NCI-H510A (cell line): ENCODE results near the gene HIRA.

Experiments
- DNase-seq: peaks from one replicate; lab custom pipeline; 2025; lab: John Stamatoyannopoulos, UW

The HIRA gene

DNA sequence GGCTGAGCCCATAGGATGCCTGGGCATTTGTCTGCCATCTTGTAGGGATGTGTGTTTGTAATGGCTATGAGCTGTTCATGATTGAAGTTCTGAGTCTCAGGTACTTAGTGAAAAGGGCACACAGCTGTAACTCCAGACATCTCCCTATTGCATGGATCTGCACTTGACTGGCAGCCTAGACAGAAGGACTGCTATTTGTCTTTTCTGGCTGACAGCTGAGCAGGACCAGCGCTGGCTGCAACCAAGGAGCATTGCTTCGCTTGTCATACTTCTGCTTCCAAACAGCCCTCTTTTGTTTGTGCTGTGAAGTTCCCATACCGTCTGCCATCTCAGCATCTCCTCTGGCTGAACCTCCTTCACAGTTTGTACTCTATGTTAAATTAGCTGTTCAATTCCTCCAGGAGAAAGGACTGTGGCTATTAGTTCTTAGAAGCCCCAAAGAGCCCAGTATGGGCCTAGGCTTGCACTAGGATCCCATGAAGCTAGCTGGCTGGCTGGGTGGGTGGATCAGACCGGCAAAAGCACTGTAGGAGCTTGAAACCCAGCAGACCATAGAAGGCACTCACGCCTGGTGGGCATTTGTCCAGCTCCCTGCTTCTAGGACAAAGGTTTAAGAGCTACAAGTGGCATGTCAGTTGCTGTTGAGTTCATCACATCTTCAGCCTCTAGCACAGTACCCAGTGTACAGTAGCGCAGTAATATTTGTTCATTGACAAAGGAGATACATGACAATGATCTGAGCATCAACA lies 20.4 kb downstream of the HIRA start:
- DNase-seq = no peak

DNA sequence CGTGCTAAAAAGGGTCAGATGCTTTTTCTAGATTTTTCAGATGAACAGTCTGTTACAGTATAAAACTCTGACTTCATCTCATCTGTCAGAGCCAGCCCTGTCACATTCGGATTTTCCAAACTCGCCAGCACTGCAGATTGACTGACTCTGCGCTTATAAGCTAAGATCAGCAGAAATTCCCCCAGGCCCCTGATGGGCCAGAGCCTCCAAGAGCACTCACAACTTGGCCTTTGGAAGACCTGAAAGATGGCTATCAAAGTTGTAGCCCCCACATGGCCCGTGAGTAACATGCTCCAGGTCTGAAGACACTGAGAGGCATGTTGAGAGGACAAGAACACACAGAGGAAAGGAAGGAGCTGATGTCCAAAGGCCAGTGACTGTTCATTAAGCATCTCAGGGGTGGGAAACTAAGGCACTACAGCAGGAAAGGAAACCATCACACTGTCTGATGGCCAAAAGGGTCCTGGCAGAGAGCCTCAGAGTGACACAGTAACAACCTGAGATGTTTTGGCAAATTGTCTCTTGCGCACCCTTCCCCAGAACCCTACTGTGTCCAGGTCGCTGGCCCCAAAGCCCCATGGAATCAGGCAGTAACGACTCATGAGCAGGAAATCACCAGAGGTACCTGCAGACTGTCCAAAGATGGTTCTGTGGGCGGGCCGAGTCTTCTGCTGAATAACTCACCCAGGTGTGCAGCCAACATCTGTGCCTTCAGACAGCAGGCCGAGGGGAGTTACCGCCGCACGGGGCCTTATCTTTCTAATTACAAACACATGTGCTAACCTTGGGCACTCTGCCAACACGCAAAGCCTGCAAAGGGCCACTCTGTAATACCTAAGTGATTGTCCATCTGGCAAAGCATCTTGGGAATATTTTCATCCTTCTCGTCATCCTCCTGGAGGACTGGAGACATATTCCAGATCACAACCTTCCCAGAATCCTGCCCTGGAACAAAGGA lies 23.6 kb downstream of the HIRA start:
- no peak for DNase-seq

DNA sequence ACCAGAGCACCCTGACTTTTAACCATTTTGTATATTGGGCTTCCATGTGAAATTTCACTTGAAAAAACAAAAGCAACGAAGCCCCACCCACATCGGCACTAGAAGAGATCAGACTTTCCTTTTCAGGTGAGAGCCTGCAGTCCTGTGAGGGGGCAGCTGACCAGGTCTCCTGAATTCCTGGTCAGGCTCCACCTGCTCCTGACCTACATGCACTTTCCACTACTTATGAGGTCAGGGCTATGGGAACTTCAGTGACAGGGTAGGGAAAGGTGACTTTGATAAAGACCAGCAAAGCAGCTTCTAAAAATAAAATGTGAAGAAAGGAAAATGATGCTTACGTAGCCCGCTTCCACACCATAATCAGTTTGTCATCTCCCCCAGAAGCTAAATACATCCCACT lies 24.7 kb downstream of the HIRA start:
- DNase-seq = no peak

DNA sequence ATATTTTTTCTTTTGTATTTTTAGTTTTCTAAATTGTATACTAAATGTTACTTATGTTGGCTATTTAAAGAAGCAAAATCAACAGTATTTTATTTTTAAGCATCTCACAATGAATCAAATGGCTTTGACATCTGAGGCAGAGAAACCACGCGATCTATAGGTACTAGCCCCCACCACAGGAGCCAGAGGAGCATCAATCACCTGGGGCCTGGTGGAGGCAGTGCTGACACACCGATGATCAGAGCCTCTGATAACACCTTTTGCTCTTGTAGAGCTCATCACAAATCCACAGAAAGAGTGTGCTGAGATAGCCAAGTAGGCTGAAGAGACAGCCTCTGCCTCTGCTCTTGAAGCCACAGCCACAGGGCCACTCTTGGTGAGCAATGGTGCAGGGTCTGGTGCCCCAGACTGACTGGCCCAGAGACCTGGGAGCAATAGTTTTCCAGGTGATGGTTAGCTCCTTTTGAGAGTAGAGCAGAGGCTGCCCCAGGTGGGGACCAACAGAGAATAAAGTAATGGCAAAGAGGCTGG lies 25.2 kb downstream of the HIRA start:
- no peak for DNase-seq

DNA sequence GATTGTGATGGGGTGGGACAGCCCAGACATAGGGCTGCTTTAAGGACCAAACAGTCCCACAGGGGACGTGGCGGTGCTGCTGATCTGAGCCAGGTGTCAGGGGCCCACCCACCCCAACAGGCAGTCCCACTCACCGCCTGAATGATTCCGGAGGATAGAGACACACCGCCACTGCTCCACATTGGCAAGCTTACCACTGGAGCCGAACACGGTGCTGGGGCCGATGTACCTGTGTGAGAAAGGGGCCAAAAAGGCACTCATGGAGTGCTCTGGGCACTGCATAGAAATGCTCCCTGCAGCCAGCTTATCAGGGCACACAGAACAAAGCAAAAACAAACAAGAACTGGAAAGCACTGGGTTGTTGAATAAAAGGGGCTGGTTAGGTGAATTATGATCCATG lies 25.9 kb downstream of the HIRA start:
- no peak for DNase-seq

DNA sequence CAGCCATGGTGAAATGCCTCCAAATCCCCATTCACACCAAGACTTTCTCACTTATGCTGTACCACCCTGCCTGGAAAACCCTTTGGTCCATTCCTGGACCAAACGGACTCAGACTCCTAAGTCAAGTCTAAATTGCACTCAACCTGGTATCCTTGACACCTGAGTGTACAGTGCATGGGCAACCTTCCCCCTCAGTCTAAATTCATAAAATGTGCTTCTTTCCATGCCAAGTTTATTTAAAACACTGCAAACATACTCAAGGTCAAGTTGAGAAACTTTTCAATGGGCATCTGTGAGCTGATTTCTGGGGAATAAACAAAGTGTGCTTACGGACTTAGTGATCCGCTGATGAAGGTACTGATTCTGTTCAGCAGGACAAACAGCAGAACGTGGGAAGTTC lies 26.4 kb downstream of the HIRA start:
- no peak for DNase-seq

DNA sequence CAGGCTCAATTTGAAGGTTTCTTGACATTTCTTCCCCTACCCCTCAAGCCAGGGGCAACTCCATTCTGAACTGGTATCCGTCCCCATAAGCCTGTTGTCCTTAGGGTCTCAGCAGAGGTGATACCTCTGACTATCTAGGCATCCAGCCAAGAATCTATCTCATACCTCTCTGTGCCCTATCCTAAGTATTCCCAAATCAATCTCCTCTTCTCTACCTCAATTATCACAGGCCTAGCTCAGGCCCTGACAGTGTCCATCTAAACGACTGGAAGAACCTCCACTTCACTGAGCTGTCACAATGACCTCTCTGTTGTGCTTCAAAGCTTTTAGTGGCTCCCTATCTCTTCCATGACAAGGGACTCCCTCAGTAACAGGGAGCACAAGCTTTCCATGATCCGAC lies 26.9 kb downstream of the HIRA start:
- no peak for DNase-seq

DNA sequence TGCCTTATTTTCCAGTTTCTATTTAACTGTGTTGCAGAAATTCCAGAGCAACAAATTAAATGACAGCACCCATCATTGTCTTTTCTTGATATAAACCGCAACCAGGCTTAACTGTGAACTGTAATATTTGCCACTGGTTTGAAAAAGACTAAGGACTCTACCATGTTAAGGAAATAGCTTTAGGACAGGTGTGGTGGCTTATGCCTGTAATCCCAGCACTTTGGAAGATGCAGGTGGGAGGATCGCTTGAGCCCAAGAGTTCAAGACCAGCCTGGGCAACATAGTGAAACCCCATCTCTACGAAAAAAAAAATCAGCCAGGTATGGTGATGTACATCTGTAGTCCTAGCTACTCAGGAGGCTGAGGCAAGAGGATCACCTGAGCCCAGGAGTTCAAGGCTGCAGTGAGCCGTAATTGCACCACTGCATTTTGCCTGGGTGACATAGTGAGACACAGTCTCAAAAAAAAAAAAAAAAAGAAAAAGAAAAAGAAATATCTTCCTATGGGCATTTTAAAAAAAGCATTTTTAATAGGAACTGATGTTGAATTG lies 28.8 kb downstream of the HIRA start:
- no peak for DNase-seq

DNA sequence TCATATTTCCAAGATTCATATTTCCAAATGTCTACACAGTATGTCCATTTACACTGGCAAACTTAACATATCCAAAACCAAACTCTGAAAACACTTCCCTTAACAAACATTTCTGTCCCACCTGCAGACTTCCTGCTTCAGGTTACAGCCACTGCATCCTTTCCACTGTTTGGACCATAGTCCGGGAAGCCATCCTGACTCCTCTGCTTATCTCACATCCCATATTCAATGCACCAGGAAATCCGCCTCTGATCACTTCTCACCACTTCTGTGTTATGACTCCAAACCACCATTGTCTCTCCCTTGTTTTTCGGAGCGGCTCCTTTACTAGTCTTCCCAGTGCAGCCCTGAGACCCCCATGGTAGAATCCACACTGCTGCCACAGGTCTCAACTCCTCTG lies 30.1 kb downstream of the HIRA start:
- DNase-seq = no peak

DNA sequence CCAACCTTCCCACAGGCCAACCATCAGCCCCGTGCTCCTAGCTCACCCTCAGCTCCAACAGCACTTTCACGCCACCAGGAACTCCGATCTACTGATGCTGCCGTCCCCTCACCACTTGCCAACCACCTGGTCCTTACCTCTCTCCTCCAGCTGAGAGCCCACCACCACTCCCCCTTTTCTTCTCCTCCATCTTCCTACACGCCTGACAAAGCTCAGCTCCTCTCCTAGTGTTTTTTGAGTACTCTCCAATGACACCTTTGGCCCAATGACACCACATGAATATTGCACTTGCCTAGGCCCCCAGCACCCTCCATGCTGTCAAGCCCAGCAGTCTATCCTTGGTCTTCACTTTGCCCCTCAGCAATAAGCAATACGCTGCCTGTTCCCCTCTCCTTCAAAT lies 30.7 kb downstream of the HIRA start:
- DNase-seq = no peak

DNA sequence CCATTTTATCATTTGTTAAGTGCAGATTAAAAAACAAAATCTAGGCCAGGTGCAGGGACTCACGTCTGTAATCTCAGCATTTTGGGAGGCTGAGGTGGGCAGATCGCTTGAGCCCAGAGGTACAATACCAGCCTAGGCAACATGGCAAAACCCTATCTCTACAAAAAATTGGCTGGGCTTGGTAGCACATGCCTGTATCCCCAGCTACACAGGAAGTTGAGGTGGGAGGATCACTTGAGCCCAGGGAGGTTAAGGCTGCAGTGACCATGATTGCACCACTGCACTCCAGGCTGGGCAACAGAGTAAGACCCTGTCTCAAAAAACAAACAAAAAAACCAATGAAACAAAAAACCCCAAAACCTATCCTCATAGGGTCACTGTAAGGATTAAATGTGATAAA lies 32.9 kb downstream of the HIRA start:
- no peak for DNase-seq

DNA sequence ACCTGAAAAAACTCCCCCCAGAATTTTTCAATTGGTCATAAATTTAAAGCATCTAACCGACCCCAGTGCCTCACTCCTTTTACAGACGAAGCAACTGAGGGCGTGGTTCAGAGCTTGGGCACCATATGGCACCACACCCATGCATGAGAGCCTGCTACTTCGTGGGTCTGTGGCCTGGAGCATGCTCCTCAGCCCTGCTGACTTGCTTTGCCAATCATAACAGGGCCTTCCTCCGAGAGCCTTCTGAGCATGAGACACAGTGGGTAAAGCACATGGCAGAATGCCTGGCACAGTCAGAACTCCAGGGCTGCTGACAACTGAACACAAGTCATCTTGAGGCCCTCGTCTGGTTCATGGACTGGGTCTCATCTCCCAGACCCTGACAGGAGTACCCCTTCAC lies 33.3 kb downstream of the HIRA start:
- DNase-seq = no peak

DNA sequence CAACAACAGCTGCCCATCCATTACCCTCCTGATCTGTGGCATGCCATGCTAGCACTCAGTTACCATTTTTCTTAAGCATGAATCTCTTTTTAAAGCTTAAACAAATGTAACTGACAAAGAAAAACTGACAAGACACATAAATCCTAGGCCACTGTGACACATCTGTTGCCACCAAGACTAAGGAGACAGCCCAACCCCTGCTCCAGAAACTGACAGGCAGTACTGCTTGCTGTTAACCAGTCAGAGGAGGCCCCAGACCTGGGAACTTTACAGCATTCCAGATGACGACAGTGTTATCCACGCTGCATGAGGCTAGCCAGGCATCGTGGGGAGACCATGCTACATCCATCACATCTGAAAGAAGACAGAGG lies 33.8 kb downstream of the HIRA start:
- no peak for DNase-seq

DNA sequence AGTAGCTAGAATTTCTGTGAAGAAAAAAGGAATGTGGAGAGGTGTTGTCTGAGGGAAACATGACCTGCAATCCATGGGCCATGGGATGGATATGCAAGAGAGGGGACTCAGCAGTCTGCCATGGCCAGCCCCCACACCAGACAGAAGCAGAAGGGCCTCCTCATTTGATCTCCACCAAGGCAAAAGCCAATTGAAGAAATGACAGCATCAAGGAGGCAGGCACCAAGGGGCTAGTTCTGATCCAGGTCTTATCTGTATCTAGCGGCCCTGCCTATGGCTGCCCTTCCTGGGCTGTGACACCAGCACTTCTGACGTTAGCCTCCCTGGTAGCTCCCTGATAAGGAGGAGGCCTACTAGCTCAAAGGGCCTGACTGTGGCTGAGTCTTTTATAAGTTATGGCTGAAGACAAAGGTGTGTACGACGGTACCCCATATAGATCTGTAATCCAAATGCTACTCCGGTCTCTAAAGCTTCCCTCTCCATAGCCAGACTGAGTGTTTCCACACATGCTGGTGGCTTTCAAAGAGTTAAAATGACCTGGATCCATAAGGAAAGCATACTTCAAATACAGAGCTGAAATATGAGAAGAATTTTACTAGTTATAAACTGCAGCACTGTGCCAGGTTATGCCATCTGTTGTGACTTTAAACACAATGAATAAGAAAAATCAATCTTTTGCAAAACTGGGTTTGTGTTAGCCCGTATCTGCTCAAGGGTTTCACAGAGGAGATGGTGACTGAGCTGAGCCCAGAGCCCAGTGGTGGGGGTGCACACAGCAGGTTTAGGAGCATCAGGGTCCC lies 34.4 kb downstream of the HIRA start:
- no peak for DNase-seq

DNA sequence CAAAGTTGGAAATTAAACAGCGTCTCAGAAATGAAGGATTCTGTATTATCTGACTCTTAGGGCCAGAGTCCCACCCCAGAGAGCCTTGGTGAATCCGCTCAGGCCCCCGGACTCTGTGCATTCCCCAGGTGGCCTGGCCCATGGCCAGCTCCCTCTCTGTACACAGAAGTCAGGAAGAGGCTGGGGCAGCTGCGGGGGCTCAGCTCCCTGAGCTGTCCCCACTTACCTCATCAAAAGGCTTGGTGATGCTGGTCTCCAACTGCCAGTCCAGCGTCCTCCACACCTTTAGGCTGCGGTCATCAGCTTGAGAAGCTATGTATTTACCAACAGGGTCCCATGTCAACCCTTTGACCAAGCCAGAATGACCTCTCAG lies 35.0 kb downstream of the HIRA start:
- DNase-seq = no peak

DNA sequence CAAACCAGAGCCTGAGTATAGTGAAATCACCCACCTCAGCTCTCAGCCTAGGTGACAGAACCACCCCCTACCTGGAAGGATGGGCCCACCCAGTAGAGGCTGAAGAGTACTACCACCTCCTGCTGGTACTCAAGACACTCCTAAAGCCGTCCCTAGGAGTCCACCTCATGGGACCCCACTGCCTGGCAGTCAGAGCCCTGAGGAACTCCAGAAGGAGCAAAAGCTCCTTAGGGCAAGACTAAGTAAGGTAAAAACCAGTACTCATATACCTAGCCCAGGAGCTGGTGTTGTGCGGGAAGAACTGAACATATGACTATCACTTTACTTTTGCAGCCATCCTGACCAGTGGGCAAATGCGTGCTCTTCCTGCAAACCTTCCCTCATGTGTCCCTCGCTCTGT lies 36.3 kb downstream of the HIRA start:
- no peak for DNase-seq

DNA sequence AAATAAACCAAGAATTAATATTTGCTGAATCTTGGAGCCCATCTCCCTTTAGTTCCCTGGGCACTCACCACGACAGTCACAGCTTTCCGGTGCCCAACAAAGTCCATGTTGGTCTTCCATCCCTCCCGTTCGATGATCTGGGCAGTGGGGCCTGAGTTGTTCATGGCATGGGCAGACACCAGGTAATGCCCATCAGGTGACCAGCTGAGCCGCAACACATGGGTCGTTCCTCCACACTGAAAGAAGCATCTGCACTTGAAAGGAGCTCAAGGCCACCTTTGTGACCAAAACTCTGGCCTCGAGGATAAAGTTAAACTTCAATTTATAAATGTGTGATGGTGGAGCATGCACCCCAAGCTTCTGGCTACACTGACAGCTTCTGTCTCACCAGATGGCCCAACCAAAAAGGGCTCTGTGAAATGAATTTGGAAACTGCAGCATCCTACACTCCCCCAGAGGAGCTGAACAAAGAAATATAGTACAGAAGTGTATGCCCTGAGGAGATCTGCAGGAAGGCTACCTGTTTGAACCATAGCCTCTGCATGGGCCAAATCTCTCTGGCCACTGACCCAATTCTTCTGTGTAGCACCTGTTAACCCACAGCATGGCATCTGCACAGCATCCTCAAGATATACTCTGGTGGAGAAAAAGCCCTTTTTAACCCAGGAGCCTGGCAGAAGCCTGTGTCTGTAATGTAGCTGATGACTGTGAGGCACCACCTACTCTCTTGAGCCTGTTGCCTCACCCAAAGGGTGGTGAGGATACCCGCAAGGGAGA lies 37.1 kb downstream of the HIRA start:
- DNase-seq = no peak

DNA sequence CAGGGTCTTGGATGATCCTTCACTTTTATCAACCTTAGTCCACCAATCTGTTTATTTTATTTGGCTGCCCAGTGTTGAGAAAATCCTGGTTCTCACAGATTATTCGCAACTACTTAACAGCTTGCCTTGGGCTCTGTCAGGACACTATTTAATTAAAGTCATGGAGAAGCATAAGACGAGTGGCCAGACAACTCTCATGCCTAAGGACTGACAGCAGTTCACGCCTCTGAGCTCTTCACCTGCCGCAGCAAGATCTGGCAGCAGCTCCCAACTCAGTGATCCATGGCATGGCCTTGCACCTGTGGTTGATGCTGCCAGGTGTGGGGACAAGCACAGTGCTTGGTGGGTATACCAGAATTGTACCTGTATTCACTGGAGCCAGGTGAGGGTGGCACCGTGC lies 37.8 kb downstream of the HIRA start:
- no peak for DNase-seq

DNA sequence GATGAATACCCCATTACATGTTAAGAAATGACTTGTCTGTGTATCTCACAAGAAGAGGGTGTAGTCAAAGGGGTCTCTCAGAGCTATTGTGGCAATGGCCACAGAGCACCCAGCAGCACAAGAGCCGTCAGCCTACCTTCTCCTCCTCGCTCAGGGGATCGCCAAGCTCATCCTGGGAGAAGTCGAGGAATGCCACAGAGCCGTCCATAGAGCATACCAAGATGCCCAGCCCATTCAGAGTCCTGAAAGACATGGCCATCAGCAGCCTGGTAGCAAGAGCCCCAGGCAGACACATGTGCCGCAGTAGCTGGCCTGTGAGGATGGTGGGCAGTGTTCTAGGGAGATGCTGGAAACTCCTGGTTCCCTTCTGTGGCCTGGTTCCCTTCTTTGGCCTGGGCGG lies 44.0 kb downstream of the HIRA start:
- no peak for DNase-seq

DNA sequence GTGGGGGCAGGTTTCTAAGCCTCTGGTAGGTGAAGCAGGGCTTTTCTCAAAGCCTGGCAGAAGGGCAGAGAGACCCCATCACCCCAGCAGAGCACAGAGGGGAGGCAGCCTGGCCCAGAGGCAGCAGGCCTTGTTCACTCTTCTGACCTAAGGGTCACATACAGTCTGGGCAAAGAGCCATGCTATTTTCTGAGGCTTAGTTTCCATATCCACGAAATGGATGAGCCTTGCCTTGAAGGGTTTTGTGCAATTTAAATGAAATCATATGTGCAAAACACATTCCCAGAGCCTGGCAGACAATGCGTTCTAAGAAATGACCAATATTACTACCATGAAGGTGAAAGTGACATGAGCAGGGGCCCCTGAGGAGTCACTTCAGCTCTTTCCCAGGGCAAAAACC lies 44.5 kb downstream of the HIRA start:
- DNase-seq = no peak

DNA sequence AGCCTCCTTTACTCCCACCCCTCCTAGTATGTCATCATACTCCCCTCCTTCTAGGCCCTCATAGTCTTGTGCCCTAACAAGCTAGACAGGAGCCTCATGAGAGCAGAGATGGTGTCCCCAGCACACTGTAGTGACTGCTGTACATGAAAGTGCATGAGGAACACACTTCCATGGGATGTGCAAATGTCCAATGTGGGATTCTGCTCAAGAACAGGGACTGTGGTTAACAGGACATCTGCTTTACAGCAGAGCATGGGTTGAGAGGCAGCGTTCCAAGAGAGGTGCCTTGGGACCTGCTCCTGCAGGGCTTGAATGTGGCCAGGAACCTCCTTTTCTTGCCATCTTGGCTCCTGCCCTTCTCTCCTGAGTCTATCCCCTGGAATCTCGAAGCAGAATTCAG lies 45.3 kb downstream of the HIRA start:
- DNase-seq = no peak
